BE2C (cell line): ENCODE data around the gene ADH4. TPM values are rescaled to one million over a fixed set of nuclear protein-coding genes. Genes with fewer than 3 reads are reported as not detected.
"Not testable (repeated sequence)": the region's sequence is repeated elsewhere in the genome, so short reads cannot be mapped to it uniquely, and the experiment has no call there.

Experiments used
- DNase-seq: peaks from one replicate; pipeline ENCODE4 v3.0.0-alpha.2; 2020
- H3K27me3 ChIP-seq: fragments of 250-450 bp; sonication (Bioruptor Pico); 2 replicates; pipeline ENCODE4 v1.5.1; 2020; ENCODE audit warnings: mild to moderate bottlenecking
- H3K36me3 ChIP-seq: fragments of 250-450 bp; sonication (Bioruptor Pico); 2 replicates; pipeline ENCODE4 v1.5.1; 2020; ENCODE audit warnings: mild to moderate bottlenecking
- H3K4me1 ChIP-seq: fragments of 250-450 bp; sonication (Bioruptor Pico); 2 replicates; pipeline ENCODE4 v1.5.1; 2020
- H3K4me3 ChIP-seq: 2 replicates; pipeline ENCODE4 v1.5.1; 2011; ENCODE audit warnings: low read depth, low read length
- H3K9me3 ChIP-seq: fragments of 250-450 bp; sonication (Bioruptor Pico); 2 replicates; pipeline ENCODE4 v1.5.1; 2020
- polyA plus RNA-seq: library from polyadenylated mRNA; unstranded; fragments of >200 nt; gene quantifications from one replicate; pipeline ENCODE4 v1.2.1, GENCODE V29; 2012; ENCODE audit warnings: low read depth, missing spikeins; ENCODE audit not compliant: insufficient read length, insufficient read depth
- TF ChIP-seq, protein P1 (sequence below): IDR thresholded peaks from 2 replicates; pipeline ENCODE4 v1.5.1; 2012; ENCODE audit warnings: mild to moderate bottlenecking, low read depth, low read length

ADH4 gene
- polyA plus RNA-seq: not detected

GRCh38 chr4:99144070-99144469, at the start of gene ADH4:
Gene ADH4 (minus strand): TSS chr4:99144297. CDS start chr4:99144222, 75 bp downstream.
- H3K27me3 ChIP-seq: no peaks in the 10 kb centered on the region
- DNase-seq: no peak
- H3K4me1 ChIP-seq: no peaks in the 10 kb centered on the region
- no peaks in the 10 kb centered on the region for H3K36me3 ChIP-seq
- H3K9me3 ChIP-seq: no peaks in the 10 kb centered on the region
- H3K4me3 ChIP-seq: no peak within 1 kb of the TSS
- TF ChIP-seq, protein P1, sequence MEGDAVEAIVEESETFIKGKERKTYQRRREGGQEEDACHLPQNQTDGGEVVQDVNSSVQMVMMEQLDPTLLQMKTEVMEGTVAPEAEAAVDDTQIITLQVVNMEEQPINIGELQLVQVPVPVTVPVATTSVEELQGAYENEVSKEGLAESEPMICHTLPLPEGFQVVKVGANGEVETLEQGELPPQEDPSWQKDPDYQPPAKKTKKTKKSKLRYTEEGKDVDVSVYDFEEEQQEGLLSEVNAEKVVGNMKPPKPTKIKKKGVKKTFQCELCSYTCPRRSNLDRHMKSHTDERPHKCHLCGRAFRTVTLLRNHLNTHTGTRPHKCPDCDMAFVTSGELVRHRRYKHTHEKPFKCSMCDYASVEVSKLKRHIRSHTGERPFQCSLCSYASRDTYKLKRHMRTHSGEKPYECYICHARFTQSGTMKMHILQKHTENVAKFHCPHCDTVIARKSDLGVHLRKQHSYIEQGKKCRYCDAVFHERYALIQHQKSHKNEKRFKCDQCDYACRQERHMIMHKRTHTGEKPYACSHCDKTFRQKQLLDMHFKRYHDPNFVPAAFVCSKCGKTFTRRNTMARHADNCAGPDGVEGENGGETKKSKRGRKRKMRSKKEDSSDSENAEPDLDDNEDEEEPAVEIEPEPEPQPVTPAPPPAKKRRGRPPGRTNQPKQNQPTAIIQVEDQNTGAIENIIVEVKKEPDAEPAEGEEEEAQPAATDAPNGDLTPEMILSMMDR: no peak

- Histone ChIP-seq H3K4me1 (no peaks in the 10 kb centered on the region), H3K27me3 (no peaks in the 10 kb centered on the region), H3K36me3 (no peaks in the 10 kb centered on the region), H3K4me3 (no peak overlapping the region), H3K9me3 (no peaks in the 10 kb centered on the region)
- DNase-seq: no peak
- TF ChIP-seq, protein P1: no peak
Observed at GRCh38 chr4:99190336-99190735, 46.2 kb upstream of the ADH4 start.

GRCh38 chr4:99189900-99190299, 45.8 kb upstream of the ADH4 start:
- H3K4me1 ChIP-seq, DNase-seq, H3K4me3 ChIP-seq, H3K27me3 ChIP-seq, H3K9me3 ChIP-seq, H3K36me3 ChIP-seq: not testable (repeated sequence)

DNA sequence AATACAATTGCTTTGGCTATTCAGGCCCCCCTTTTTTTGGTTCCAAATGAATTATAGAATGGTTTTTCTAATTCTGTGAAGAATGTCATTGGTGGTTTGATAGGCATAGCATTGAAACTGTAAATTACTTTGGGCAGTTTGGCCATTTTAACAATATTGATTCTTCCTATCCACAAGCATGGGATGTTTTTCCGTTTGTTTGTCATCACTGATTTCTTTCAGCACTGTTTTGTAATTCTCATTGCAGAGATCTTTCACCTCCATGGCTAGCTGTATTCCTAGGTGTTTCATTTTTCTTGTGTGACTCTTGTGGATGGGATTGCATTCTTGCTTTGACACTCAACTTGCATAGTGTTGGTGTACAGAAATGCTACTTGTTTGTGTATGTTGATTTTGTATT, 41.9 kb upstream of the ADH4 start:
- TF ChIP-seq, protein P1: no peak
- DNase-seq: no peak
- Histone ChIP-seq H3K4me3 (no peak overlapping the region), H3K4me1 (no peaks in the 10 kb centered on the region), H3K36me3 (no peaks in the 10 kb centered on the region), H3K27me3 (no peaks in the 10 kb centered on the region), H3K9me3 (no peaks in the 10 kb centered on the region)

- Histone ChIP-seq H3K4me3 (no peak overlapping the region), H3K9me3 (no peaks in the 10 kb centered on the region), H3K4me1 (no peaks in the 10 kb centered on the region), H3K36me3 (no peaks in the 10 kb centered on the region), H3K27me3 (no peaks in the 10 kb centered on the region)
- TF ChIP-seq, protein P1: no peak
- no peak for DNase-seq
Observed at GRCh38 chr4:99185581-99185980, 41.5 kb upstream of the ADH4 start.

DNA sequence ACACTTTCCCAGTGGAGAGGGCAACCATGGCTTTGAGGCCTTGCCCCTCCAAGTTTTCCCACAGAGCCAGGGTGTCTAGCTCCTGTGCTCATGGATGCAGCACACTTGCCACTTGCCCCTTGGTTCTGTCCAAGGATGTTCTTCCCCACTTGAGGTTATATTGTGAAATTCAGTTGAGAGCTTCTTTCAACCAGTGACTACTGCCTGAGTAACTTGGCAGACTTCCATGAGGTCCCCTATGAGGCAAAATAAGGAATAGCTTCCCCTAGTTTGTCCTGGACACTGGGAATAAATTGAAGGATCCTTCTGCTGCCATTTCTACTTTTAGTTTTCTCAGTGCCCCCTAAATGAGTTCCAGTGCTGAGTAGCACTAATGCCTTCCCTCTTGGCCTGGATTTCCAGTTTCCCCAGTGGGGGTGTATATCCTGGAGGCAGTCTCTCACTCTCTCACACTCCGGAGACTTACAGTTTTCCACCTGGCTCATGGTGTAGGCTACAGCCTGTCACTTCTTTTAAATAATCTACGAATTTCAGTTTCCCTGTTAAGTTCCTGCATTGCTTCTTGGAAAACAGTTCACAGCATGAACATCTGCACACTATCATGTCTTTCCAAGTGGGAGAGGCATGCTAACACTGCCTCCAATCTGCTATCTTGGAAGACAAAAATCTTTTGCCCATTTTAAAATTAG, 36.4 kb upstream of the ADH4 start:
- Histone ChIP-seq H3K4me3 (no peak overlapping the region), H3K36me3 (no peaks in the 10 kb centered on the region), H3K4me1 (no peaks in the 10 kb centered on the region), H3K9me3 (no peaks in the 10 kb centered on the region), H3K27me3 (no peaks in the 10 kb centered on the region)
- TF ChIP-seq, protein P1: no peak
- DNase-seq: no peak

DNA sequence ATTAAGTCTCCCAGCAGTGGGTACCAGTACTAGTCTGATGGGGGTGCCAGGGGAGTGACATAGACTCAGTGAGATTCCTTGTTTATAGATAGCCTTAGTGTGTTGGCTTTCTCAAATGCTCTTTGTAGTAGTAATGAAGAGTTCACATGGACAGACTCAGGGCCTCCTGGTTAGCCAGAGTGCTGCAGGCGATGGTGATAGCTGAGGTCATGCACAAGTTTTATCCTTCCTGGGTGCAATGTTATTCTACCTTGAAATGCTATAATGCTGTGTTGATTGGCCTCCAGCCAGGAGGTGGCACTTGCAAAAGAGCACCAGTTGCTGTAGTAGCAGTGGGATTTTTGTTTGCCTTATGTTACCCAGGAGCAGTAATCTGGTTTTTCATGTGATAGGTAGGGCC, 35.5 kb upstream of the ADH4 start:
- TF ChIP-seq, protein P1: no peak

More for the DNA sequence above, 35.5 kb upstream of the ADH4 start:
- Histone ChIP-seq H3K36me3 (no peaks in the 10 kb centered on the region), H3K27me3 (no peaks in the 10 kb centered on the region), H3K4me3 (no peak overlapping the region), H3K4me1 (no peaks in the 10 kb centered on the region), H3K9me3 (no peaks in the 10 kb centered on the region)
- DNase-seq: no peak
